Activated CD4-positive, alpha-beta T cell treated with anti-CD3 and anti-CD28 coated beads, Interleukin-2, amount 50 U/mL, for 4 hours (primary cell): ENCODE results near the gene SCUBE1.

Source experiments
- DNase-seq, 2 experiments: peaks; one replicate each; pipeline ENCODE4 v3.0.0-alpha.2; 2020

The SCUBE1 gene

GRCh38 chr22:43210631-43211515 lies 132.3 kb downstream of the SCUBE1 start:
- DNase-seq: no peak

- no peak for DNase-seq
Observed at GRCh38 chr22:43209971-43210370, 133.2 kb downstream of the SCUBE1 start.

DNA sequence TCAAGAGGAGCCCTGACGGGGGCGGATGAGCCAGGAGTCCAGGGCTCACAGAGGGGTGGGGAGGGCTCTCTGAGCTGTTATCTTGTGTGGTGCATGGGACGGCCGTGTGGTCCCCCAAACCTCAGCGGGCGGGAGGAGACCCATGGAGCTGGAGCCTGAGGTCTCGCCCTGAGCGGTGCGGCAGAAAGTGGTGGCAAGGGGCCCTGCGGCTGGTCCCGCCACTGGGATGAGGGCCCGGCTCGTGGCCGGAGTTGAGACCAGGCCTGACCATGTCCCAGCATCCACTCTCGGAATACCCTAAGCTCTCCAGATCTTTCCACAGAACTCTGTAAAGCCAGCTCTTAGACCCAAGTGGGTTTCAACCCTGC lies 133.7 kb downstream of the SCUBE1 start:
- no peak for DNase-seq

DNA sequence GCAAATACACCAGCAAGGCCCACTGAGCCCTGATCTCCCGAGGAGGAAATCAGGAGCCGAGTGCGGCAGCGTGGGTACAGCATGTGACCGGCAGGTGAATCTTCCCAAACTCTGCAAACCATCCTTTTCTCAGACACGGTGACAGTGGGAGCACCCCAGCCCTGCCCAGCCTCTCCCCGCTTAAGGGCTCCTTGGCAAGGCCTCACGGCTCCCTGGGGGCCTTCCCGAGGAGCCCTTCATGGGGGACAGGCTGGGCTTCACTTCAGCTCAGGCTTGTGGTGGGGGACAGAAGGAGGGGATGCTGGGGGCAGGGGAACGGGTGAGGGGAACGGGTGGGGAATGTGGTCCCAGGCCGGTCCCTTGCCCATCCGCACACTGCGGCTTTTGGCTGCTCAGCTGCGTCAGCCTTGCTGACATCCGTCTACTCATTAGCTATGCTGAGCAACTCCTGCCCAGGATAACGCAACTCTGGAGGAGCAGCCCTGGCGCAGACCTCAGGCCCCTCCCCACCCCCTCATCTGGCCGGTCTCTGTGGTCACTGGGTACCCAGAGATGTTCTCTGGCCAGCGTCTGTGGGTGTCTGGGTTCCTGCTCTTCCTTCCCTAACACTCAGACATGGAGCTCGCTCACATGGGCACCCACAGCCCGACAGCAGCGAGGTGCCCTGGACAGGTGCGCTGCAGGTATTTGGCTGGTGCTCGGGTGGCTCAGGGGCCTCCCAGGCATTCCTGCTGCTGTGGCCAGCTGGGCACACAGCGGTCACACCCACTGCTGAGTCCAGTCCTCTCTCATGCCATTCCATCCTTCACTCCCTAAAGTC lies 134.3 kb downstream of the SCUBE1 start:
- no peak for DNase-seq

GRCh38 chr22:43207849-43208702 lies 135.1 kb downstream of the SCUBE1 start:
- no peak for DNase-seq

DNA sequence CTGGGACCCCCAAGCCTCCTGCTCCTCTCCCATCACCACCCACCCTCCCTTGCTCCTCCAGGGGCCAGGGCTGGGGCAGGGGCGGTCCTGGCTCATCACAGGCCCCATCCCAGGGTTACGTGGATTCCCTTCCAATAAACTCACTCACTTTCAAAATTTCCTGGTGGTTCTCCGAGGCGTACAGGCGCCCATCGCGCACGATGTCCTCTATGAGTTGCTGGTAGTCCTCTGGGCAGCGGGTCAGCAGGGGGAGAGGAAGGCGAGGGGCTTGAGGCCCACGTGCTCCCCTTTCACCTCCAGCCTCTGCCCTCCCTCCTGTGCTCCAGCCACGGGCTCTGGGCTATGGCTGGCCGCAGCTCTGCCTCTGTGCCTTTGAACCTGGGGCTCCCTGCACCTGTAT lies 135.8 kb downstream of the SCUBE1 start:
- DNase-seq: no peak

DNA sequence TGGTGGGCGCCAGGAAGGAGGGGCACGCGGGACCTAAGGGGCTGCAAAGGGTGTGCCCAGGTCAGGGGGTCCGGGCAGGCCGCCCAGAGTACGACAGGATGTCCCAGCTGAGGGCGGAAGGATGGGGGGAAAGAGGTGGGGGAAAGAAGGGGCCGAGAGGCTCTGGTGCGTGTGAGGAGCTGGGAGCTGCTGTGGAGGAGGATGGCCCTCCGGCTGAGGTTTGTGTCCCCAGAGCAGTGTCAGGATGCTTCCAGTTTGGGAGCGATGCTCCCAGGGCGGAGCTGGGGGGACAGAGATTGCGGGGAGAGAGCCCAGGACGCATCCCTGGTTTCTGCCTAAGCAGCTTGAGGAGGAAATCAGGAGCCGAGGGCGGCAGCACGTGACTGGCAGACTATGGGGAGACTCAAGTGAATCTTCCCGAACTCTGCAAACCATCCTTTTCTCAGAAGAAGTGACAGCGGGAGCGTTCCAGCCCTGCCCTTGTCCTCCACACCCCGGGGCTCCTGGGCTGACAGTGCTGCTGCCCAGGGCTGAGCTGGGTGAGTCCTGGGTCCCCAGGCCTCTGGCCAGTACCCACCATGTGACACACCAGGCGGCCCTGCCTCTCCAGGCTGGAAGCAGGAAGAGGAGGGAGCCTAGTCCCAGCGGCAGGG lies 136.5 kb downstream of the SCUBE1 start:
- no peak for DNase-seq

DNA sequence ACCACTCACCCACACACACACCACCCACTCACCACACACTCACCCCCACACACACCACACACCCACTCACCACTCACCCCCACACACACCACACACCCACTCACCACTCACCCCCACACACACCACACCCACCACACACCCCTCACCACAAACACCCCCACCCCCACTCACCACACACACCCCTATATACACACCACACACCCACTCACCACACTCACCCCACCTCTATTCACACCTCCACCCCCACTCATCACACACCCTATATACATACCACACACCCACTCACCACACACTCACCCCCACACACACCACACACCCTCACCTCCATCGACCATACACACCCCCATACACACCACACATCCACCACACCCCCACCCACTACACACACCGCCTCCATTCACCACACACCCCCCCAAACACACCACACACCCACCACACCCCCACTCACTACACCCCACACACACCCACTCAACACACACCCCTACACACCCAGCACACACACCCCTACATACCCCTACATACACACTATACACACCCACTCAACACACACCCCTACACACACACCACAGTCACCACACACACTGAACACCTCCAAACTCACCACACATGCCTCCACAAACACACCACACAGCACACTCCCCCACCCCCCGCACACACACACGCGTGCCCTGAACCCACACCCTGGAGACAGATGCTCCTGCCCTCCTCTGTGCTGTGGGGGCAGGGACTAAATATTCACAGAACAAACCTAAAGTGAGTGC lies 137.2 kb downstream of the SCUBE1 start:
- peak; percentile 18 to 21 for DNase-seq

DNA sequence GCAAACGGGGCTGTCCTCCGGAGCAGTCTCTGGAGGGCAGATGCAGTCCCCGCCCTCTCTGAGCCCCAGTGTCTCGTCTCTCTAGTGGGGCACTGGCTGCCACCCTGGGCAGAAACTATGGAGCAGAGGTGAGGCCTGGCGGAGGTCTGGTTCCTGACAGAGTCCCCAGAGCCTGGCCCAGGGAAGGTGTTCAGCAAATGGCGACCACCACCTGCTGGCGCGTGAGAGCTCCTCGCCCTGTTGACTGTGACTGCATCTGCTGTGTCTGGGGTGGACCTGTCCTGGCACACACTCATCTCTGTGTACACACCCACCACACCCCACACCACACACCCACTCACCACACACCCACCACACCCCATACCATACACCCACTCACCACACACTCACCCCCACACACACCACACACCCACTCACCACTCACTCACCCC lies 137.9 kb downstream of the SCUBE1 start:
- peak in 1 of 2 experiments; percentile 16 for DNase-seq

DNA sequence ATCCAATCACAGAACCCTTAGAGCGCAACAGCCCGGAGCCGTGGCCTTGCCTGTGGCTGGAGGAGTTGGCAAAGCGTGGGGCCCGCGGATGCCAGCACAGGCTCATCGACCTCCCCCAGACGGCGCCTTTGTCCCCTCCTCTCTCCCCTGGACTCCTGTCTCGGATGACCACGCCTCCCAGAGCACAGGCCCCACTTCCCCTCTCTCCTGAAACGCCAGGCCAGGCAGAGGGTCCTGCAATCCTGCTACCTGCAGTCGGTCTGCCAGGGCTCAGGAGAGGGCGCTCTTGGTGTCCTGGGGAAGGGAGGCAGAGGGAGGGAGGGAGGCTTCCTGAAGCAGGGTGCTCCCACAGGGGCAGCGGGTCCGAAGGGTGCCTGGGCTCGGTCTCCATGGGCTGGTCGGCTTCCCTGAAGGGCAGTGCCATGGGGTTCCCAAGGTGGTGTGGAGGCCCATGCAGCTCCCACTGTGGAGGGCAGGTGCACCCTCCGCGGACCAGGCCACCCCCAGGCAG lies 139.6 kb downstream of the SCUBE1 start:
- no peak for DNase-seq

- no peak for DNase-seq
Observed at GRCh38 chr22:43202756-43203410, 140.3 kb downstream of the SCUBE1 start.

GRCh38 chr22:43202326-43202725 lies 140.8 kb downstream of the SCUBE1 start:
- no peak for DNase-seq

DNA sequence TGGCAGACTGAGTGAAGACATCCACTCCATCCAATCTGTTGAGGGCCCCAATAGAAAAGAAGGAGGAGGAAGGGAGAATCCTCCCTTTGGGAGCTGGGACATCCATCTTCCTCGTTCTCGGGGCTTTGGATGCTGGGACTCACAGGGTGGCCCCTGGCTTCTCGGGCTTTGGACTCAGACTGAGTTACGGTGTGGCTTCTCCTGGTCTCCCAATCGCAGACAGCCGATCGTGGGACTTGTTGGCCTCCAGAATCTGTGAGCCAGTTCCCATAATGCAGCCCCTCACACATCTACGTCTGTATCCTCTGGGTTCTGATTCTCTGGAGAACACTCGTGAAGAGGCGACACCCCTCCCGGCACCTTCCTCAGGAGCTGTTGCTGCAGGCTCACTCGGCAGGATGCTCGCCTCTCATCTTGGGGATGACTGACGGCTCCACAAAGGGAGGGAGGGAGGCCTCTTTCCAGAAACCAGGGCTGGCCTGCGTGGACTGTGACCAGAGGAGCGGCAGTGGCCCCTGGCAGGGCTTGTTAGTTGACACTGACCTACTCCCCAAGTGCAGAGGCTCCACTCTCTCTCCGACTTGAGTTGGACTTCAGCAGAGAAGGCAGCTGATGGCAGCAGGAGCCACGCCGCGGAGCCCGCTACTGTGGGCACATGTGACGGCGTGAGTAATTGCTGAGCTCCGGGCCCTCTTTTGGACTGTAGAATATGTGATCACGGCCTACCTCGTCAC lies 141.5 kb downstream of the SCUBE1 start:
- no peak for DNase-seq

DNA sequence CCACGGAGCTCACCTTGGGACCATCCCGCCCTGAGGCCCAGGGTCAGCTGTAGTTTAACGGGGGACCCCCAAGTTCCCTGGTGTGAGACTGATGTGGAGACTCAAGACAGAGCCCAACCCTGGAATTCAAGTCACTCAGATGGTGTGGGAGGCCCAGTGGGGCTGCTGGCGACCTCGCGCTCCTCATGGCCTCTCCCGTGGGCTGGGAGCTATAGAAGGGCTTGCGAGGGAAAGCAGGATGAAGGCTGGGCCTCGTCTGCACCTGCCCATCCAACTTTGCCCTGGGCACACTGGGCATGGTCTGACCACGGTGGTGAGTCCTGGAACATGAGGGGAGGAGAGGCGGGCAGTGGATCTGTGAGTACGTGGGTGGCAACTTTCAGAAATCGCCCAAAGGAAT lies 142.6 kb downstream of the SCUBE1 start:
- no peak for DNase-seq

DNA sequence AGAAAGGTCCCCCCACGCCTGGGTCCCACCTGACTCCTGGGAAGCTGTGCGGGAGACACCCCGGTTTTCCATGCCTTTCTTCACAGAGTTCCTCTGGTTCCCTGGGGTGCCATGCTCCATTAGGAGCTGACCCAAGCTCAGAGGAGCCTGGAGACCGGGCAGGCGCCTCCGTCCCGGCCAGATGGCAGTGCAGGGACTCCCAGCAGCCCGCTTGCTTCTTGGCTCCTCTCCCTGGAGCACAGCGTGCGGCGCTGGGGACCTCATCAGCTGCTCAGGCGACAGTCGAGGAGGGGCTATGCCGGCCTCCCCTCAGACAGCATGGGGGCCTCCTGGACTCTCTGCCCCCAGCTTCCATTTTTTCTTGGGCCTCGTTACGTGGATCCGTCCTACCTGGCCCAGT lies 143.1 kb downstream of the SCUBE1 start:
- DNase-seq: no peak

DNA sequence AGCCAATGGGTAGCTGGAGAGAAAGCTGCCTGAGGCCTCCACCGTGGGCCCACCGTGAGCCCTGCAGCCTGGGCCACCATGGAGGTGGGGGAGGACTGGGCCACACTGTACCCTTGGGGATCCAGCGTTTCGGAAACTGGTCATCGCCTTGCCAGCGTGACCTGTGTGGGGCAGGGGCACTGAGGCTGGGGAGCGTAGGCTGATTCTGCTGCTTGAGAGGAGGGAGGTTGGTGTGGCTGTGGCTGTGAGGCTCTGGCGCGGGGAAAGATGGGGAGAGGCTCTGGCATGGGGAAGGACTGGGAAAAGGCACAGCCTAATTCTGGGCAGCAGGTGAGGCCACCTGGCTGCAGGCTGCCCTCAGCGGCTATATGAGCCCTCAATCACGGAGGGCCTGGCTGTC lies 143.6 kb downstream of the SCUBE1 start:
- DNase-seq: no peak

DNA sequence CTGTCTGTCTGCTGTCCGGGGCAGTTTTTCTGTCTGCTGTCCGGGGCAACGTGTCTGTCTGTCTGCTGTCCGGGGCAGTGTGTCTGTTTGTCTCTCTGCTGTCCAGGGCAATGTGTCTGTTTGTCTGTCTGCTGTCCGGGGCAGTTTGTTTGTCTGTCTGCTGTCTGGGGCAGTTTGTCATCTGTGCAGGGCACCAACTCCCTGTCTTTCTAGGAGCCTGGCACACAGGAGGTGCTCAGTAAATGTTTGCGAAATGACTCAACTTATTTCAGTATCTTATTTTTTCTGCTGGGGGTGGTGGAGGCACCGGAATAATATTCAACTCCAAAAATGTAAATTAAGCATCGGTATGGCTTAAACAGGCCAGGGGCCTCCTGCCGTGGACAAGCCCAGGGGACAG lies 144.2 kb downstream of the SCUBE1 start:
- no peak for DNase-seq

DNA sequence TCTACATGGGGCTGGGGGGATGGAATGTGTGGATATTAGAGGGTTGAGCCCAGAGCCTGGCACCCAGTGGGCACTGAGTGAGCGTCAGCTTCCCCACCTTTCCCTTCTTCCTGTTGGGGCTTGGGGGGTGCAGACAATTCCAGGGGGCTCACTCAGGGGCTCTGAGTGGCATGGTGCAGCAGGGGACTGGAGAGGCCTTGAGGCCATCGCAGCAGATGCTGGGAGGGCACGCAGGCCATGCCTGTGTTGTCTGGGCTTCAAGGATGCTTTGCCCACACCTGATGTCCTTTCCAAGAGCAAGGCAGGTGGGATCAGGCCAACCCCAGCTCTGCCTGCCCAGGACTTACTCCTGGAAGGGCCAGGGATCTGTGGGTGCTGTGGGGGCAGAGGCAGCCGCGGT lies 145.0 kb downstream of the SCUBE1 start:
- DNase-seq: no peak

- DNase-seq: no peak
Observed at GRCh38 chr22:43197271-43197941, 145.8 kb downstream of the SCUBE1 start.

DNA sequence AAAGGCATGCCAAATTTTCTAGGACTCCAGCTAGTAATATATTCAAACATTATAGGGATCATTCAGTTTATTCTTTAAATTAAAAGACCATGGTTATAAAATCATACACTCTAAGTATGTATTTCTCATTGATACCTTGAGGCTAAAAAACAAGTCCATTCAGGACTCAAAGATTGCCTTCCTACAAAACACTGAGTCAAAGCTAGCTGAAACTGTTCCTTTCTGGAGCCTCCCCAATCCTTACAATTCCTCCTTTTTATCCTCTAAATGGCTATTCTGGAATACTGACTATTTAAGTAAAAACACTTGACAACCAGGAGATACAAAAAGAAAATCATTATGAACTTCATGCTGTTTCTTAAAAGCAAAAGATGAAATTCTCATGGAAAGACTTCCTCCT lies 151.3 kb downstream of the SCUBE1 start:
- DNase-seq: no peak
